HEK293 (cell line): ENCODE measurements around the gene CFAP410.

Experiments used
- ZNF302 ChIP-seq: fragments of 450-650 bp; formaldehyde crosslinking; IDR thresholded peaks from 2 replicates; pipeline ENCODE4 v1.5.1; 2016; ENCODE audit warnings: missing biosample characterization, missing genetic modification characterization, low read depth
- ZNF792 ChIP-seq: fragments of 450-650 bp; formaldehyde crosslinking; IDR thresholded peaks from 2 replicates; pipeline ENCODE4 v1.5.1; 2016; ENCODE audit warnings: missing biosample characterization, missing genetic modification characterization

DNA sequence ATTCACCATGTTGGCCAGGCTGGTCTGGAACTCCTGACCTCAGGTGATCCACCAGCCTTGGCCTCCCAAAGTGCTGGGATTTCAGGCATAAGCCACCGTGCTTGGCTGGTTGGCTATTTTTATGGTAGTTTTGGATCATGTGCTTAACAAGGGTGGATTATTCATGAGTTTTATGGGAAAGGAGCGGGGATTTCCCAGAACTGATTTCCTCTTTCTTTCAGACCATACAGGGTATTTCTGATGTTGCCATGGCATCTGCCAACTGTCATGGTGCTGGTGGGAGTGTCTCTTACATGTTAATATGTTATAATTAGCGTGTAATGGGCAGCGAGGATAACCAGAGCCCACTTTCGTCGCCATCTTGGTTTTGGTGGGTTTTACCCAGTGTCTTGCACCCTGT, 17.4 kb upstream of the CFAP410 start:
- TF ChIP-seq ZNF792 (tag by site-specific recombination) (no peak), ZNF302 (tag by site-specific recombination) (no peak)
